HL-60 (cell line): ENCODE results near the gene BMP6.

ENCODE experiments used
- GABPA ChIP-seq: IDR thresholded peaks from 2 replicates; pipeline ENCODE4 v1.6.1; 2012; ENCODE audit warnings: low read depth
- TF ChIP-seq, protein P1 (sequence below): IDR thresholded peaks from one replicate; pipeline ENCODE4 v1.5.1; 2011; ENCODE audit warnings: low read length, control low read depth, inconsistent platforms; ENCODE audit not compliant: insufficient read depth
- TF ChIP-seq, protein P2 (sequence below): IDR thresholded peaks from 2 replicates; pipeline ENCODE4 v1.6.1; 2012; ENCODE audit warnings: low read depth; ENCODE audit not compliant: insufficient replicate concordance

DNA sequence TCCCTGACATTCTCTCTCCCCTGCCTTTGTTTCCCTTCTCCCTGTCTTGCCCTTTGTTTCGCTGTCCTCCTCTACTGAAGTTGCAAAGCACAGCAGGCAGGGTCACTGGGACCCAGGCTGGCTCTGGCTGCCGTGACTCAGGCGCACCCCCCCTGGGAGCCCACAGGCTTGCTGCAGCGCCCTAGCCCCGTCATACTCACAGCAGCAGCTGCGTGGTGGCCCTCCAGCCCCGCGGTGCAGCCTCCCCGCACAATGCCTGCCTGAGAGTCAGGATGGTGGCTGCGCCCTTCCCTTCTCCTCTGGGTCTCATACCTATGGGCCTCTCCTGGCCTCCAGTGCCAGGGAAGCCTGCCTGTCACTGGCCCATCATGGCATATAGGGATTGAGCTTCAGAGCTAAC lies 143.0 kb downstream of the BMP6 start:
- TF ChIP-seq, protein P1, sequence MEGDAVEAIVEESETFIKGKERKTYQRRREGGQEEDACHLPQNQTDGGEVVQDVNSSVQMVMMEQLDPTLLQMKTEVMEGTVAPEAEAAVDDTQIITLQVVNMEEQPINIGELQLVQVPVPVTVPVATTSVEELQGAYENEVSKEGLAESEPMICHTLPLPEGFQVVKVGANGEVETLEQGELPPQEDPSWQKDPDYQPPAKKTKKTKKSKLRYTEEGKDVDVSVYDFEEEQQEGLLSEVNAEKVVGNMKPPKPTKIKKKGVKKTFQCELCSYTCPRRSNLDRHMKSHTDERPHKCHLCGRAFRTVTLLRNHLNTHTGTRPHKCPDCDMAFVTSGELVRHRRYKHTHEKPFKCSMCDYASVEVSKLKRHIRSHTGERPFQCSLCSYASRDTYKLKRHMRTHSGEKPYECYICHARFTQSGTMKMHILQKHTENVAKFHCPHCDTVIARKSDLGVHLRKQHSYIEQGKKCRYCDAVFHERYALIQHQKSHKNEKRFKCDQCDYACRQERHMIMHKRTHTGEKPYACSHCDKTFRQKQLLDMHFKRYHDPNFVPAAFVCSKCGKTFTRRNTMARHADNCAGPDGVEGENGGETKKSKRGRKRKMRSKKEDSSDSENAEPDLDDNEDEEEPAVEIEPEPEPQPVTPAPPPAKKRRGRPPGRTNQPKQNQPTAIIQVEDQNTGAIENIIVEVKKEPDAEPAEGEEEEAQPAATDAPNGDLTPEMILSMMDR, result no peak
- TF ChIP-seq, protein P2, sequence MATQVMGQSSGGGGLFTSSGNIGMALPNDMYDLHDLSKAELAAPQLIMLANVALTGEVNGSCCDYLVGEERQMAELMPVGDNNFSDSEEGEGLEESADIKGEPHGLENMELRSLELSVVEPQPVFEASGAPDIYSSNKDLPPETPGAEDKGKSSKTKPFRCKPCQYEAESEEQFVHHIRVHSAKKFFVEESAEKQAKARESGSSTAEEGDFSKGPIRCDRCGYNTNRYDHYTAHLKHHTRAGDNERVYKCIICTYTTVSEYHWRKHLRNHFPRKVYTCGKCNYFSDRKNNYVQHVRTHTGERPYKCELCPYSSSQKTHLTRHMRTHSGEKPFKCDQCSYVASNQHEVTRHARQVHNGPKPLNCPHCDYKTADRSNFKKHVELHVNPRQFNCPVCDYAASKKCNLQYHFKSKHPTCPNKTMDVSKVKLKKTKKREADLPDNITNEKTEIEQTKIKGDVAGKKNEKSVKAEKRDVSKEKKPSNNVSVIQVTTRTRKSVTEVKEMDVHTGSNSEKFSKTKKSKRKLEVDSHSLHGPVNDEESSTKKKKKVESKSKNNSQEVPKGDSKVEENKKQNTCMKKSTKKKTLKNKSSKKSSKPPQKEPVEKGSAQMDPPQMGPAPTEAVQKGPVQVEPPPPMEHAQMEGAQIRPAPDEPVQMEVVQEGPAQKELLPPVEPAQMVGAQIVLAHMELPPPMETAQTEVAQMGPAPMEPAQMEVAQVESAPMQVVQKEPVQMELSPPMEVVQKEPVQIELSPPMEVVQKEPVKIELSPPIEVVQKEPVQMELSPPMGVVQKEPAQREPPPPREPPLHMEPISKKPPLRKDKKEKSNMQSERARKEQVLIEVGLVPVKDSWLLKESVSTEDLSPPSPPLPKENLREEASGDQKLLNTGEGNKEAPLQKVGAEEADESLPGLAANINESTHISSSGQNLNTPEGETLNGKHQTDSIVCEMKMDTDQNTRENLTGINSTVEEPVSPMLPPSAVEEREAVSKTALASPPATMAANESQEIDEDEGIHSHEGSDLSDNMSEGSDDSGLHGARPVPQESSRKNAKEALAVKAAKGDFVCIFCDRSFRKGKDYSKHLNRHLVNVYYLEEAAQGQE, result no peak
- no peak for TF ChIP-seq GABPA
